ENCODE data around the gene GOLGA1.

Gene GOLGA1

GRCh38 chr9:124873664-124874063 is 67.2 kb downstream of the GOLGA1 start:
- H3K27ac ChIP-seq = no peak overlapping the region
- TF ChIP-seq CTCF (IDR thresholded peaks at IDR 0.05) = no peak
- TF ChIP-seq ZFX (IDR thresholded peaks at IDR 0.05; ENCODE audit: borderline replicate concordance) = no peak

GRCh38 chr9:124871156-124871561 is 69.7 kb downstream of the GOLGA1 start:
- H3K27ac ChIP-seq = no peak overlapping the region
- no peak for TF ChIP-seq CTCF (IDR thresholded peaks at IDR 0.05)
- no peak for TF ChIP-seq ZFX (IDR thresholded peaks at IDR 0.05; ENCODE audit: borderline replicate concordance)

- peak overlapping the region; percentile 98 for H3K27ac ChIP-seq
- TF ChIP-seq CTCF (IDR thresholded peaks at IDR 0.05) (no peak), ZFX (IDR thresholded peaks at IDR 0.05; ENCODE audit: borderline replicate concordance) (no peak)
Observed at GRCh38 chr9:124870723-124871122, 70.2 kb downstream of the GOLGA1 start.

- H3K27ac ChIP-seq = peak overlapping the region; percentile 98
- TF ChIP-seq CTCF (IDR thresholded peaks at IDR 0.05) (no peak), ZFX (IDR thresholded peaks at IDR 0.05; ENCODE audit: borderline replicate concordance) (no peak)
Observed at GRCh38 chr9:124869986-124870560, 70.8 kb downstream of the GOLGA1 start.

- H3K27ac ChIP-seq = peak overlapping the region; percentile 98
- TF ChIP-seq CTCF (IDR thresholded peaks at IDR 0.05) = no peak
- TF ChIP-seq ZFX (IDR thresholded peaks at IDR 0.05; ENCODE audit: borderline replicate concordance) = no peak
Observed at GRCh38 chr9:124869466-124869985, 71.4 kb downstream of the GOLGA1 start.

- H3K27ac ChIP-seq = peak overlapping the region; percentile 98
- peak; percentile 65 for TF ChIP-seq CTCF (IDR thresholded peaks at IDR 0.05)
- no peak for TF ChIP-seq ZFX (IDR thresholded peaks at IDR 0.05; ENCODE audit: borderline replicate concordance)
Observed at GRCh38 chr9:124868511-124869465, 72.1 kb downstream of the GOLGA1 start.

All from 22Rv1 (cell line).